PC-3 (cell line): Measurements from ENCODE around the gene TAF4. TPM values are rescaled to one million over a fixed set of nuclear protein-coding genes. Genes with fewer than 3 reads are reported as not detected.

Experiments used
- ATAC-seq: fragments of 200-7000 bp; cut with Tn5 transposase; 2 replicates; pipeline ENCODE4 v1.9.1; 2020; ENCODE audit warnings: mild to moderate bottlenecking, moderate library complexity
- BruUV-seq: library from RNA; stranded (reverse); fragments of 400-500 nt; replicated peaks from 2 replicates; lab custom pipeline; 2021; lab: Mats Ljungman, UMichigan
- CTCF ChIA-PET: fragments of 300-600 bp; sonication (Branson Sonifier 250); formaldehyde crosslinking; loops from one replicate; lab custom pipeline; 2022; ENCODE audit warnings: antibody characterized with exemption; lab: Charles Lee
- POLR2A ChIA-PET: fragments of 300-600 bp; sonication (Branson Sonifier 250); formaldehyde crosslinking; loops from one replicate; lab custom pipeline; 2022; ENCODE audit warnings: antibody characterized with exemption; ENCODE audit not compliant: unreplicated experiment; lab: Charles Lee
- DNase-seq: peaks from one replicate; pipeline ENCODE4 v3.0.0-alpha.2; 2015
- H2AFZ ChIP-seq: fragments of 300-600 bp; sonication (generic); 2 replicates; pipeline ENCODE4 v1.6.0; 2016; ENCODE audit warnings: antibody characterized with exemption, low read length
- H3F3A ChIP-seq: fragments of 300-600 bp; sonication (generic); one replicate; pipeline ENCODE4 v1.6.0; 2017; ENCODE audit warnings: antibody characterized with exemption, low read length, control low read depth, mild to moderate bottlenecking; ENCODE audit not compliant: unreplicated experiment
- H3K27ac ChIP-seq: fragments of 300-600 bp; sonication (generic); 2 replicates; pipeline ENCODE4 v1.5.1; 2016; ENCODE audit warnings: mild to moderate bottlenecking, low read length
- H3K27me3 ChIP-seq: fragments of 300-600 bp; sonication (generic); 2 replicates; pipeline ENCODE4 v1.6.1; 2016; ENCODE audit warnings: low read length, mixed read lengths
- H3K36me3 ChIP-seq: fragments of 300-600 bp; sonication (generic); 2 replicates; pipeline ENCODE4 v1.6.1; 2016; ENCODE audit warnings: low read depth, mixed run types, low read length, mixed read lengths
- H3K4me1 ChIP-seq: fragments of 300-600 bp; sonication (generic); 2 replicates; pipeline ENCODE4 v1.5.1; 2016; ENCODE audit warnings: low read length; ENCODE audit not compliant: insufficient read depth
- H3K4me2 ChIP-seq: fragments of 300-600 bp; sonication (generic); 2 replicates; pipeline ENCODE4 v1.6.0; 2016; ENCODE audit warnings: low read length
- H3K4me3 ChIP-seq: fragments of 300-600 bp; sonication (generic); 2 replicates; pipeline ENCODE4 v1.5.1; 2016; ENCODE audit warnings: mild to moderate bottlenecking, low read length, mixed read lengths
- H3K79me2 ChIP-seq: fragments of 300-600 bp; sonication (generic); 2 replicates; pipeline ENCODE4 v1.6.1; 2017; ENCODE audit warnings: low read length, mixed read lengths
- H3K9ac ChIP-seq: fragments of 300-600 bp; sonication (generic); 2 replicates; pipeline ENCODE4 v1.6.0; 2016; ENCODE audit warnings: mild to moderate bottlenecking, low read length
- H3K9me2 ChIP-seq: fragments of 300-600 bp; sonication (generic); replicated peaks from 2 replicates; pipeline ENCODE4 v1.6.1; 2016; ENCODE audit warnings: mixed run types, low read length, mixed read lengths
- H3K9me3 ChIP-seq: fragments of 300-600 bp; sonication (generic); 2 replicates; pipeline ENCODE4 v1.6.1; 2016; ENCODE audit warnings: low read length, mixed read lengths
- H4K20me1 ChIP-seq: fragments of 300-600 bp; sonication (generic); 2 replicates; pipeline ENCODE4 v1.6.1; 2016; ENCODE audit warnings: low read length, mixed read lengths
- CTCF ChIP-seq: fragments of 300-600 bp; sonication (generic); conservative IDR thresholded peaks from 2 replicates; pipeline ENCODE4 v1.5.1; 2017; ENCODE audit warnings: antibody characterized with exemption, low read depth, mild to moderate bottlenecking, low read length
- EZH2 ChIP-seq: fragments of 300-600 bp; sonication (generic); IDR thresholded peaks from one replicate; pipeline ENCODE4 v1.6.1; 2017; ENCODE audit warnings: antibody characterized with exemption, mild to moderate bottlenecking, low read length; ENCODE audit not compliant: unreplicated experiment
- EZH2phosphoT487 ChIP-seq: fragments of 300-600 bp; sonication (generic); IDR thresholded peaks from 2 replicates; pipeline ENCODE4 v1.6.1; 2018; ENCODE audit warnings: mild to moderate bottlenecking, antibody characterized with exemption, low read length, borderline replicate concordance
- intact Hi-C: fragments of 100-400 bp; cut with micrococcal nuclease; formaldehyde crosslinking; loops from 2 replicates; pipeline ENCODE4 v1.9.0; 2023
- total RNA-seq: library from RNA; depleted of rRNA; stranded (reverse); fragments of >200 nt; gene quantifications from 2 replicates; pipeline ENCODE4 v1.2.3, GENCODE V29; 2014

The TAF4 gene
- total RNA-seq, 1 experiment from 2014 or later, result 9.6 TPM

GRCh38 chr20:62019144-62019805 lies 46.4 kb downstream of the TAF4 start:
- no peaks in the 10 kb centered on the region for H3K9me2 ChIP-seq
- H3K36me3 ChIP-seq, result no peaks in the 10 kb centered on the region
- H3F3A ChIP-seq, result no peaks in the 10 kb centered on the region
- no peaks in the 10 kb centered on the region for H3K27me3 ChIP-seq
- H3K9me3 ChIP-seq, result no peaks in the 10 kb centered on the region
- no peak for TF ChIP-seq EZH2phosphoT487
- TF ChIP-seq CTCF, result no peak
- no peak for TF ChIP-seq EZH2
- H3K79me2 ChIP-seq, result peaks cover 96% of the 10 kb centered on the region
- ATAC-seq, result no peak
- CTCF ChIA-PET, result no interaction called here
- H3K4me2 ChIP-seq, result no peak overlapping the region
- H3K27ac ChIP-seq, result no peak overlapping the region
- no peaks in the 10 kb centered on the region for H3K4me1 ChIP-seq
- H3K4me3 ChIP-seq, result no peak overlapping the region
- no TSS peak for BruUV-seq
- H4K20me1 ChIP-seq, result peaks cover 18% of the 10 kb centered on the region; the same call in 1 of the 2 replicates
- intact Hi-C loops, result loop anchor here (10.0 kb wide), 1 partner anchor 46 kb away; the partner anchor contains the start of gene TAF4
- no peak for DNase-seq
- POLR2A ChIA-PET, result no interaction called here
- H3K9ac ChIP-seq, result no peak overlapping the region
- no peak overlapping the region for H2AFZ ChIP-seq

GRCh38 chr20:62018437-62019143 lies 47.1 kb downstream of the TAF4 start:
- no peaks in the 10 kb centered on the region for H3K9me3 ChIP-seq
- H3F3A ChIP-seq, result no peaks in the 10 kb centered on the region
- H3K79me2 ChIP-seq, result peaks cover 89% of the 10 kb centered on the region
- H3K27ac ChIP-seq, result no peak overlapping the region
- no peaks in the 10 kb centered on the region for H3K9me2 ChIP-seq
- no peak overlapping the region for H2AFZ ChIP-seq
- H3K27me3 ChIP-seq, result no peaks in the 10 kb centered on the region
- CTCF ChIA-PET, result no interaction called here
- TF ChIP-seq EZH2, result no peak
- no peak overlapping the region for H3K9ac ChIP-seq
- H3K4me1 ChIP-seq, result no peaks in the 10 kb centered on the region
- H3K4me2 ChIP-seq, result no peak overlapping the region
- BruUV-seq, result no TSS peak
- POLR2A ChIA-PET, result no interaction called here
- intact Hi-C loops, result loop anchor here (10.0 kb wide), 1 partner anchor 46 kb away; the partner anchor contains the start of gene TAF4
- ATAC-seq (no peak), DNase-seq (no peak)
- no peak overlapping the region for H3K4me3 ChIP-seq
- H3K36me3 ChIP-seq, result no peaks in the 10 kb centered on the region
- H4K20me1 ChIP-seq, result peaks cover 18% of the 10 kb centered on the region; the same call in 1 of the 2 replicates

- Histone ChIP-seq H3K36me3 (peaks cover 10% of the 10 kb centered on the region; the same call in 1 of the 2 replicates), H3K27me3 (no peaks in the 10 kb centered on the region), H3K79me2 (peaks cover 62% of the 10 kb centered on the region), H3K4me3 (no peak overlapping the region), H3K9ac (no peak overlapping the region), H2AFZ (no peak overlapping the region), H3F3A (no peaks in the 10 kb centered on the region), H3K9me2 (no peaks in the 10 kb centered on the region), H3K4me1 (no peaks in the 10 kb centered on the region), H3K4me2 (no peak overlapping the region), H3K27ac (no peak overlapping the region), H3K9me3 (no peaks in the 10 kb centered on the region), H4K20me1 (peaks cover 15% of the 10 kb centered on the region; the same call in 1 of the 2 replicates)
- intact Hi-C loops, result loop anchor here (10.0 kb wide), 1 partner anchor 49 kb away; the partner anchor contains the start of gene TAF4
- no peak for ATAC-seq
- no peak for DNase-seq
- ChIA-PET CTCF (no interaction called here), POLR2A (no interaction called here)
- TF ChIP-seq CTCF, result no peak
- BruUV-seq, result no TSS peak
These were observed 50.0 kb downstream of the TAF4 start for GRCh38 chr20:62015540-62016288.
